ENCODE data around the gene C1QA.

GRCh38 chr1:22654692-22655091 lies 18.3 kb downstream of the C1QA start:
- TF ChIP-seq CTCF (conservative IDR thresholded peaks at IDR 0.05; ENCODE audit: low read depth, low read length) (no peak), MXI1 (IDR thresholded peaks at IDR 0.05; ENCODE audit: borderline replicate concordance, low read depth, low read length) (no peak), NFE2L2 (IDR thresholded peaks at IDR 0.05; ENCODE audit: low read depth, low read length) (no peak), RCOR1 (IDR thresholded peaks at IDR 0.05; ENCODE audit: insufficient replicate concordance, low read length) (no peak), RAD21 (IDR thresholded peaks at IDR 0.05; ENCODE audit: low read length) (no peak), POLR2A (IDR thresholded peaks at IDR 0.05; ENCODE audit: low read depth, low read length) (no peak), RFX5 (IDR thresholded peaks at IDR 0.05; ENCODE audit: low read depth, low read length) (no peak), SMC3 (IDR thresholded peaks at IDR 0.05; ENCODE audit: low read depth, low read length) (no peak), MAFK (IDR thresholded peaks at IDR 0.05; ENCODE audit: low read depth, low read length) (no peak), CEBPB (IDR thresholded peaks at IDR 0.05; ENCODE audit: low read depth, low read length) (no peak), USF2 (IDR thresholded peaks at IDR 0.05; ENCODE audit: low read depth, low read length) (no peak), BHLHE40 (IDR thresholded peaks at IDR 0.05; ENCODE audit: low read depth, low read length) (no peak), FOS (IDR thresholded peaks at IDR 0.05; ENCODE audit: low read depth, low read length) (no peak)

All from IMR-90 (cell line).